ENCODE measurements around the gene STK32A. TPM values are rescaled to one million over a fixed set of nuclear protein-coding genes. Genes with fewer than 3 reads are reported as not detected.

STK32A gene
- total RNA-seq, 1 experiment from 2014 or later = not detected

GRCh38 chr5:147404706-147405105 is 169.9 kb downstream of the STK32A start:
- BruUV-seq (replicated peaks) = no TSS peak
- ChIA-PET POLR2A (no interaction called here), CTCF (no interaction called here)
- peaks cover 2% of the 10 kb centered on the region; the same call in 1 of the 2 replicates for H3K27me3 ChIP-seq (ENCODE audit: control insufficient read depth, insufficient read depth, low read length)
- no peaks in the 10 kb centered on the region for H3K9me3 ChIP-seq (ENCODE audit: control insufficient read depth, insufficient read depth, low read depth, low read length)
- ATAC-seq (no peak), DNase-seq (ENCODE audit: low read depth, low spot score) (no peak)
- in situ Hi-C loops (cut with HindIII; ENCODE audit: low pct_unique_long_range_greater_than_20kb, low sequenced_read_pairs) = no loop called here
- intact Hi-C loops (cut with micrococcal nuclease; ENCODE audit: unreplicated experiment) = no loop called here
- H3K27ac ChIP-seq (ENCODE audit: low read length) = no peak overlapping the region
- no peak for TF ChIP-seq POLR2AphosphoS5 (IDR thresholded peaks at IDR 0.05; ENCODE audit: low read depth, low read length)
- no peak for TF ChIP-seq SIN3A (IDR thresholded peaks at IDR 0.05; ENCODE audit: borderline replicate concordance, insufficient read depth, low read depth, low read length)
- TF ChIP-seq TCF7L2 (IDR thresholded peaks at IDR 0.05; ENCODE audit: low read depth, low read length) = no peak
- no peak for TF ChIP-seq REST (IDR thresholded peaks at IDR 0.05; ENCODE audit: insufficient read depth in 1 of 2, low read depth in 2 of 2, low read length in 1 of 2)
- no peak for TF ChIP-seq CTCF (IDR thresholded peaks at IDR 0.05)
- no peak overlapping the region for H3K4me3 ChIP-seq (ENCODE audit: low read depth in 2 of 2, low read length in 2 of 2)
- H3K36me3 ChIP-seq (ENCODE audit: control insufficient read depth, insufficient read depth, low read length) = no peaks in the 10 kb centered on the region
- no peaks in the 10 kb centered on the region for H3K4me1 ChIP-seq (ENCODE audit: control insufficient read depth, insufficient read depth, low read length)

GRCh38 chr5:147406636-147407035 is 171.8 kb downstream of the STK32A start:
- in situ Hi-C loops (cut with HindIII; ENCODE audit: low pct_unique_long_range_greater_than_20kb, low sequenced_read_pairs) (no loop called here), intact Hi-C loops (cut with micrococcal nuclease; ENCODE audit: unreplicated experiment) (no loop called here)
- DNase-seq (ENCODE audit: low read depth, low spot score) (no peak), ATAC-seq (no peak)
- no peak for TF ChIP-seq SIN3A (IDR thresholded peaks at IDR 0.05; ENCODE audit: borderline replicate concordance, insufficient read depth, low read depth, low read length)
- no peak for TF ChIP-seq TCF7L2 (IDR thresholded peaks at IDR 0.05; ENCODE audit: low read depth, low read length)
- no peak for TF ChIP-seq POLR2AphosphoS5 (IDR thresholded peaks at IDR 0.05; ENCODE audit: low read depth, low read length)
- no peak for TF ChIP-seq CTCF (IDR thresholded peaks at IDR 0.05)
- no peak for TF ChIP-seq REST (IDR thresholded peaks at IDR 0.05; ENCODE audit: insufficient read depth in 1 of 2, low read depth in 2 of 2, low read length in 1 of 2)
- no TSS peak for BruUV-seq (replicated peaks)
- Histone ChIP-seq H3K9me3 (ENCODE audit: control insufficient read depth, insufficient read depth, low read depth, low read length) (no peaks in the 10 kb centered on the region), H3K27me3 (ENCODE audit: control insufficient read depth, insufficient read depth, low read length) (peaks cover 2% of the 10 kb centered on the region; the same call in 1 of the 2 replicates), H3K27ac (ENCODE audit: low read length) (no peak overlapping the region), H3K36me3 (ENCODE audit: control insufficient read depth, insufficient read depth, low read length) (no peaks in the 10 kb centered on the region), H3K4me1 (ENCODE audit: control insufficient read depth, insufficient read depth, low read length) (no peaks in the 10 kb centered on the region), H3K4me3 (ENCODE audit: low read depth in 2 of 2, low read length in 2 of 2) (no peak overlapping the region)
- POLR2A ChIA-PET = no interaction called here
- CTCF ChIA-PET = no interaction called here
